Epidermal melanocyte (primary cell): ENCODE data around the gene CDX2.

Source experiments
- DNase-seq: peaks from one replicate; pipeline ENCODE4 v3.0.0; 2011; ENCODE audit warnings: low spot score; ENCODE audit not compliant: insufficient read length

The CDX2 gene

GRCh38 chr13:27918041-27918917 lies 50.8 kb downstream of the CDX2 start:
- no peak for DNase-seq

- DNase-seq: no peak
Measured at GRCh38 chr13:27917121-27917947, 51.8 kb downstream of the CDX2 start.

- DNase-seq: no peak
Measured at GRCh38 chr13:27915301-27916207, 53.6 kb downstream of the CDX2 start.

GRCh38 chr13:27913160-27913559 lies 56.0 kb downstream of the CDX2 start:
- DNase-seq: no peak

GRCh38 chr13:27911521-27911920 lies 57.6 kb downstream of the CDX2 start:
- no peak for DNase-seq
